MG63 (cell line): ENCODE data around the gene THAP4. TPM values are rescaled to one million over a fixed set of nuclear protein-coding genes. Genes with fewer than 3 reads are reported as not detected.
A peak's percentile ranks its signal among the peaks of the same experiment; 100 is the strongest.

ENCODE experiments used
- DNase-seq: peaks from one replicate; pipeline ENCODE4 v3.0.0-alpha.2; 2020
- H3K27me3 ChIP-seq: fragments of 250-450 bp; sonication (Bioruptor Pico); 2 replicates; pipeline ENCODE4 v1.5.1; 2020; ENCODE audit warnings: mild to moderate bottlenecking, moderate library complexity
- H3K36me3 ChIP-seq: fragments of 250-450 bp; sonication (Bioruptor Pico); 2 replicates; pipeline ENCODE4 v1.5.1; 2020; ENCODE audit warnings: mild to moderate bottlenecking, moderate library complexity
- H3K4me3 ChIP-seq: fragments of 250-450 bp; sonication (Bioruptor Pico); 2 replicates; pipeline ENCODE4 v1.5.1; 2020; ENCODE audit warnings: mild to moderate bottlenecking, moderate library complexity
- H3K9me3 ChIP-seq: fragments of 250-450 bp; sonication (Bioruptor Pico); 2 replicates; pipeline ENCODE4 v1.5.1; 2020; ENCODE audit warnings: mild to moderate bottlenecking, moderate library complexity
- total RNA-seq: library from RNA; depleted of rRNA; stranded (reverse); fragments of >200 nt; shearing (Covaris generic); gene quantifications from 2 replicates; pipeline ENCODE4 v1.2.3, GENCODE V29; 2014; ENCODE audit warnings: low replicate concordance; rRNA removed

The THAP4 gene
- total RNA-seq, result 72.2 and 110 TPM in 2 replicates

- H3K27me3 ChIP-seq, result no peaks in the 10 kb centered on the region
- H3K9me3 ChIP-seq, result no peaks in the 10 kb centered on the region
- H3K4me3 ChIP-seq, result peak within 1 kb of the TSS; percentile 76
- DNase-seq, result peak; percentile 87
- H3K36me3 ChIP-seq, result peaks cover 51% of the 10 kb centered on the region
Observed at GRCh38 chr2:241637018-241637794, at the start of gene THAP4, which contains the start of gene ATG4B. Gene THAP4 (minus strand): TSS chr2:241637158. CDS start chr2:241637017, 141 bp downstream. Gene ATG4B (plus strand): TSS chr2:241637693. CDS start chr2:241637715, 22 bp downstream.

- no peak for DNase-seq
- peak overlapping the region; percentile 99 for H3K4me3 ChIP-seq
- peaks cover 73% of the 10 kb centered on the region for H3K36me3 ChIP-seq
- H3K9me3 ChIP-seq, result no peaks in the 10 kb centered on the region
- no peaks in the 10 kb centered on the region for H3K27me3 ChIP-seq
Observed at GRCh38 chr2:241686324-241686649, 49.3 kb upstream of the THAP4 start.

- Histone ChIP-seq H3K36me3 (peaks cover 86% of the 10 kb centered on the region), H3K4me3 (no peak overlapping the region), H3K27me3 (no peaks in the 10 kb centered on the region), H3K9me3 (no peaks in the 10 kb centered on the region)
- peak; percentile 96 for DNase-seq
Observed at GRCh38 chr2:241680827-241681599, 44.1 kb upstream of the THAP4 start.

GRCh38 chr2:241680044-241680443 lies 43.1 kb upstream of the THAP4 start:
- Histone ChIP-seq H3K4me3 (no peak overlapping the region), H3K9me3 (no peaks in the 10 kb centered on the region), H3K36me3 (peaks cover 91% of the 10 kb centered on the region), H3K27me3 (no peaks in the 10 kb centered on the region)
- DNase-seq, result no peak

- DNase-seq, result no peak
- Histone ChIP-seq H3K27me3 (no peaks in the 10 kb centered on the region), H3K9me3 (no peaks in the 10 kb centered on the region), H3K4me3 (no peak overlapping the region), H3K36me3 (peaks cover 86% of the 10 kb centered on the region)
Observed at GRCh38 chr2:241678784-241679540, 42.0 kb upstream of the THAP4 start.

- Histone ChIP-seq H3K4me3 (no peak overlapping the region), H3K9me3 (no peaks in the 10 kb centered on the region), H3K27me3 (no peaks in the 10 kb centered on the region), H3K36me3 (peaks cover 86% of the 10 kb centered on the region)
- no peak for DNase-seq
Observed at GRCh38 chr2:241678307-241678706, 41.3 kb upstream of the THAP4 start.

- peaks cover 82% of the 10 kb centered on the region for H3K36me3 ChIP-seq
- no peaks in the 10 kb centered on the region for H3K9me3 ChIP-seq
- no peaks in the 10 kb centered on the region for H3K27me3 ChIP-seq
- no peak for DNase-seq
- no peak overlapping the region for H3K4me3 ChIP-seq
Observed at GRCh38 chr2:241677392-241677791, 40.4 kb upstream of the THAP4 start.

- H3K4me3 ChIP-seq, result no peak overlapping the region
- H3K27me3 ChIP-seq, result no peaks in the 10 kb centered on the region
- H3K36me3 ChIP-seq, result peaks cover 77% of the 10 kb centered on the region
- no peaks in the 10 kb centered on the region for H3K9me3 ChIP-seq
- DNase-seq, result no peak
Observed at GRCh38 chr2:241676665-241677064, 39.7 kb upstream of the THAP4 start.

- Histone ChIP-seq H3K36me3 (peaks cover 73% of the 10 kb centered on the region), H3K27me3 (no peaks in the 10 kb centered on the region), H3K9me3 (no peaks in the 10 kb centered on the region), H3K4me3 (no peak overlapping the region)
- DNase-seq, result no peak
Observed at GRCh38 chr2:241675885-241676284, 38.9 kb upstream of the THAP4 start.

GRCh38 chr2:241673797-241674725 lies 37.1 kb upstream of the THAP4 start:
- H3K27me3 ChIP-seq, result no peaks in the 10 kb centered on the region
- no peak overlapping the region for H3K4me3 ChIP-seq
- peaks cover 64% of the 10 kb centered on the region for H3K36me3 ChIP-seq
- DNase-seq, result peak; percentile 92
- H3K9me3 ChIP-seq, result no peaks in the 10 kb centered on the region

GRCh38 chr2:241673189-241673663 lies 36.3 kb upstream of the THAP4 start:
- H3K9me3 ChIP-seq, result no peaks in the 10 kb centered on the region
- H3K36me3 ChIP-seq, result peaks cover 56% of the 10 kb centered on the region
- no peaks in the 10 kb centered on the region for H3K27me3 ChIP-seq
- no peak for DNase-seq
- H3K4me3 ChIP-seq, result no peak overlapping the region

- DNase-seq, result no peak
- Histone ChIP-seq H3K9me3 (no peaks in the 10 kb centered on the region), H3K4me3 (no peak overlapping the region), H3K27me3 (no peaks in the 10 kb centered on the region), H3K36me3 (peaks cover 51% of the 10 kb centered on the region)
Observed at GRCh38 chr2:241672243-241673188, 35.6 kb upstream of the THAP4 start.

GRCh38 chr2:241671457-241672240 lies 34.7 kb upstream of the THAP4 start:
- Histone ChIP-seq H3K36me3 (peaks cover 47% of the 10 kb centered on the region), H3K9me3 (no peaks in the 10 kb centered on the region), H3K27me3 (no peaks in the 10 kb centered on the region), H3K4me3 (no peak overlapping the region)
- no peak for DNase-seq

GRCh38 chr2:241670333-241671110 lies 33.6 kb upstream of the THAP4 start:
- Histone ChIP-seq H3K4me3 (no peak overlapping the region), H3K27me3 (no peaks in the 10 kb centered on the region), H3K9me3 (no peaks in the 10 kb centered on the region), H3K36me3 (peaks cover 39% of the 10 kb centered on the region)
- no peak for DNase-seq
